GM19035 (cell line): Measurements from ENCODE around the gene CYP4F12.
"Not testable (repeated sequence)": the region's sequence is repeated elsewhere in the genome, so short reads cannot be mapped to it uniquely, and the experiment has no call there.

ENCODE experiments used
- ATAC-seq: cut with Tn5 transposase; IDR thresholded peaks from one replicate; pipeline ENCODE4 v1.9.1; 2021; ENCODE audit not compliant: unreplicated experiment

The CYP4F12 gene

GRCh38 chr19:15650123-15650522 lies 22.8 kb upstream of the CYP4F12 start:
- ATAC-seq = not testable (repeated sequence)

DNA sequence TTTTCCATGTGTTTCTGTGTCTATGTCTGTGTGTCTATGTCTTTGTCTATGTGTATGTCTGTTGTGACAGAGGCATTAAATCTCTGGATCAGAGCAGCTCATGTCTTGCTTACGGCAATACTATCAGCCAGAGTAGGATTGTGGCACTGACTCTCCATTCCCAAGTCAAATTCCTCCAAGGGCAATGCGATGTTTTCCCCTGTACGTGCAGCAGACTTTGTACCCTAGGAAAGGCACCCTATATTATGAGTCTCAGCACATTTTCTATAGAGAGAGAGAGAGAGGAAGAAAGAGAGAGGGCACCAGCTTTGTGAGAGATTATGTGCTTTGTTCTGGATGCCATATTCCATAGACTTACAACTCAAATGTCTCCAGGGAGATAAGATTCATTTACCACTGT lies 21.1 kb upstream of the CYP4F12 start:
- no peak for ATAC-seq

- no peak for ATAC-seq
Measured at GRCh38 chr19:15652559-15653278, 20.2 kb upstream of the CYP4F12 start.

- no peak for ATAC-seq
Measured at GRCh38 chr19:15656467-15656866, 16.4 kb upstream of the CYP4F12 start.

DNA sequence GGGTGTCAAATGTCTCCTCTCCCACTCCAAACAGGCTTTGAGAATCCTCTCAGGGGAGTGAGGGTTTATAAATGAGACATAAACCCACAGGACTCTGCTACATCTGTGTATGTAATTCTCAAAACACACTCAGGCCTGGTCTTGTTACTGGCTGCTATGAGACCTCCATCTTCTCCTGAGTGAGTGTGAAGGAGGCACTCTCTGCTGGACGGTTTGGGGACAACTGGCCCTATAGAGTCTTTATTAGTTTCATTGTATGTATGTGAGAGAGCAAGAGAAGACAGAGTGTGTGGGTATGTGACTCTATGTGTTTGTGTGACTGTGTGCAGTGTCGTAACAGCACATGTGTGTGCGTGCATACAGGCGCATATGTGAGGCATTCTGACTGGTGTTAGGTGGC lies 9.6 kb upstream of the CYP4F12 start:
- no peak for ATAC-seq

GRCh38 chr19:15666186-15666585 lies 6.7 kb upstream of the CYP4F12 start:
- ATAC-seq = no peak

DNA sequence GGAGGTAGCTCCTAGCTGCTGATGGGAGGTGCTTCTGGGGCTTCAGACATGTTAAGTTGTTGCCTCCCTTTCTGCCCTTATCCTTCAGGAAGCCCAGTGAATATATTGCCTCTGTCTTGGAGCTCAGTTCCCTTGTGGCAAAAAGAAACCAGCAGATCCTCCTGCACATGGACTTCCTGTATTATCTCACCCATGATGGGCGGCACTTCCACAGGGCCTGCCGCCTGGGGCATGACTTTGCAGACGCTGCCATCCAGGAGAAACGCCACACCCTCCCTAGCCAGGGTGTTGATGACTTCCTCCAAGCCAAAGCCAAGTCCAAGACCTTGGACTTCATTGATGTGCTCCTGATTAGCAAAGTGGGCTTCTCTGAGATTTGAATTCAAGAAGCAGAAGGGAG lies 6.0 kb upstream of the CYP4F12 start:
- no peak for ATAC-seq

DNA sequence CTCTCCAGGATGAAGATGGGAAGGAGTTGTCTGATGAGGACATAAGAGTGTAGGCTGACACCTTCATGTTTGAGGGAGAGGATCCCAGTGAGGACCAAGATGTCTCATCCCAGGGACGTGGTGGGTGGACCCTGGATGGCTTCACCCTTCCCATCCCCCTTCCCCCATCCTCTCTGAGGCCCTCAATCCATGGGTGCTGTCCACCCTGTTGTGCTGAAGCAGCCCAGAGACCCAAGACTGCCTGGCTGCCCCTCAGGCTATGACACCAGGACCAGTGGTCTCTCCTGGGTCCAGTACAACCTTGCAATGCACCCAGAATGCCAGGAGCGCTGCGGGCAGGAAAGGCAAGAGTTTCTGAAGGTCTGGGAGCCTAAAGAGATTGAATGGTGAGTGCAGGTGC lies 3.4 kb upstream of the CYP4F12 start:
- no peak for ATAC-seq

- ATAC-seq = no peak
Measured at GRCh38 chr19:15669891-15670290, 3.0 kb upstream of the CYP4F12 start.

GRCh38 chr19:15671237-15671821 lies 1.6 kb upstream of the CYP4F12 start:
- ATAC-seq = no peak

GRCh38 chr19:15671891-15672579 lies 852 bp upstream of the CYP4F12 start:
- no peak for ATAC-seq

GRCh38 chr19:15673176-15673654 lies 328 bp downstream of the CYP4F12 start:
- ATAC-seq = no peak

- no peak for ATAC-seq
Measured at GRCh38 chr19:15675560-15675959, 2.7 kb downstream of the CYP4F12 start.

- no peak for ATAC-seq
Measured at GRCh38 chr19:15679089-15679488, 6.2 kb downstream of the CYP4F12 start.

GRCh38 chr19:15679865-15680264 lies 7.0 kb downstream of the CYP4F12 start:
- ATAC-seq = not testable (repeated sequence)

GRCh38 chr19:15680478-15681322 lies 7.8 kb downstream of the CYP4F12 start:
- no peak for ATAC-seq

DNA sequence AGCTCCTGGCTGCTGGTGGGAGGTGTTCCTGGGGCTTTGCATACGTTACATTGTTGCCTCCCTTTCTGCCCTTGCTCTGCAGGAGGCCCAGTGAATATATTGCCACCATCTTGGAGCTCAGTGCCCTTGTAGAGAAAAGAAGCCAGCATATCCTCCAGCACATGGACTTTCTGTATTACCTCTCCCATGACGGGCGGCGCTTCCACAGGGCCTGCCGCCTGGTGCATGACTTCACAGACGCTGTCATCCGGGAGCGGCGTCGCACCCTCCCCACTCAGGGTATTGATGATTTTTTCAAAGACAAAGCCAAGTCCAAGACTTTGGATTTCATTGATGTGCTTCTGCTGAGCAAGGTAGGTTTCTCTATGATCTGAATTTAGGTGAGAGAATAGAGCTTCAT lies 10.5 kb downstream of the CYP4F12 start:
- no peak for ATAC-seq

- ATAC-seq = no peak
Measured at GRCh38 chr19:15684828-15685227, 11.9 kb downstream of the CYP4F12 start.

- no peak for ATAC-seq
Measured at GRCh38 chr19:15696654-15697194, 23.8 kb downstream of the CYP4F12 start.

- ATAC-seq = no peak
Measured at GRCh38 chr19:15701757-15702533, 29.1 kb downstream of the CYP4F12 start.
